ENCODE data around the gene KCNA10. TPM values are rescaled to one million over a fixed set of nuclear protein-coding genes. Genes with fewer than 3 reads are reported as not detected.

KCNA10 gene
- total RNA-seq, 1 experiment from 2014 or later, result not detected

- Mint-ChIP-seq H3K9me3 (no peaks in the 10 kb centered on the region), H3K27ac (no peak overlapping the region), H3K4me1 (peaks cover 8% of the 10 kb centered on the region), H3K36me3 (no peaks in the 10 kb centered on the region), H3K27me3 (ENCODE audit: low read depth) (no peaks in the 10 kb centered on the region; the same call in 1 of the 2 replicates), H3K4me3 (no peak overlapping the region)
- CTCF ChIA-PET, result interaction anchor here (0.8 to 1.1 kb wide), 3 partner anchors 29 to 293 kb away, joined by 3 to 6 read pairs (median 6); no protein-coding TSS in a partner anchor
- TF ChIP-seq ZNF138 (CRISPR knock-in tag; conservative IDR thresholded peaks at IDR 0.05) (no peak), TEAD1 (CRISPR knock-in tag; IDR thresholded peaks at IDR 0.05) (no peak), EMX1 (CRISPR knock-in tag; IDR thresholded peaks at IDR 0.05) (no peak), FOXK1 (CRISPR knock-in tag; IDR thresholded peaks at IDR 0.05) (no peak), ATF1 (CRISPR knock-in tag; IDR thresholded peaks at IDR 0.05) (no peak), MLX (CRISPR knock-in tag; IDR thresholded peaks at IDR 0.05) (no peak), TP53 (CRISPR knock-in tag; IDR thresholded peaks at IDR 0.05) (no peak), SOX15 (CRISPR knock-in tag; IDR thresholded peaks at IDR 0.05) (no peak), ZNF232 (CRISPR knock-in tag; IDR thresholded peaks at IDR 0.05) (no peak), NFATC4 (CRISPR knock-in tag; IDR thresholded peaks at IDR 0.05) (no peak), ZMAT4 (CRISPR knock-in tag; IDR thresholded peaks at IDR 0.05) (no peak), MYBL2 (CRISPR knock-in tag; IDR thresholded peaks at IDR 0.05) (no peak), ATF6 (CRISPR knock-in tag; IDR thresholded peaks at IDR 0.05) (no peak), JUN (CRISPR knock-in tag; IDR thresholded peaks at IDR 0.05) (no peak), FOXP4 (CRISPR knock-in tag; IDR thresholded peaks at IDR 0.05) (no peak), ZNF396 (CRISPR knock-in tag; IDR thresholded peaks at IDR 0.05; ENCODE audit: borderline replicate concordance) (no peak), ZBTB21 (CRISPR knock-in tag; IDR thresholded peaks at IDR 0.05; ENCODE audit: borderline replicate concordance) (no peak), RORB (CRISPR knock-in tag; IDR thresholded peaks at IDR 0.05) (no peak), GTF2I (CRISPR knock-in tag; conservative IDR thresholded peaks at IDR 0.05) (no peak), ESRRA (CRISPR knock-in tag; IDR thresholded peaks at IDR 0.05; ENCODE audit: borderline replicate concordance) (no peak)
- DNase-seq (ENCODE audit: low spot score) (no peak), ATAC-seq (no peak)
- POLR2A ChIA-PET, result no interaction called here
Measured at GRCh38 chr1:110489406-110489805, 29.6 kb downstream of the KCNA10 start.

- no peaks in the 10 kb centered on the region; the same call in 1 of the 2 replicates for H3K27me3 Mint-ChIP-seq (ENCODE audit: low read depth)
- H3K27ac Mint-ChIP-seq, result no peak overlapping the region
- no peak for ATAC-seq
- no peak for TF ChIP-seq GABPB1 (CRISPR knock-in tag; IDR thresholded peaks at IDR 0.05)
- TF ChIP-seq, protein P1, sequence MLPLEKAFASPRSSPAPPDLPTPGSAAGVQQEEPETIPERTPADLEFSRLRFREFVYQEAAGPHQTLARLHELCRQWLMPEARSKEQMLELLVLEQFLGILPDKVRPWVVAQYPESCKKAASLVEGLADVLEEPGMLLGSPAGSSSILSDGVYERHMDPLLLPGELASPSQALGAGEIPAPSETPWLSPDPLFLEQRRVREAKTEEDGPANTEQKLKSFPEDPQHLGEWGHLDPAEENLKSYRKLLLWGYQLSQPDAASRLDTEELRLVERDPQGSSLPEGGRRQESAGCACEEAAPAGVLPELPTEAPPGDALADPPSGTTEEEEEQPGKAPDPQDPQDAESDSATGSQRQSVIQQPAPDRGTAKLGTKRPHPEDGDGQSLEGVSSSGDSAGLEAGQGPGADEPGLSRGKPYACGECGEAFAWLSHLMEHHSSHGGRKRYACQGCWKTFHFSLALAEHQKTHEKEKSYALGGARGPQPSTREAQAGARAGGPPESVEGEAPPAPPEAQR (CRISPR knock-in tag; IDR thresholded peaks at IDR 0.05), result no peak
- no peak for TF ChIP-seq OVOL2 (CRISPR knock-in tag; IDR thresholded peaks at IDR 0.05; ENCODE audit: borderline replicate concordance)
- no peak for TF ChIP-seq NFE2L1 (CRISPR knock-in tag; IDR thresholded peaks at IDR 0.05)
- no peak for TF ChIP-seq ZNF317 (CRISPR knock-in tag; IDR thresholded peaks at IDR 0.05; ENCODE audit: borderline replicate concordance, low read depth)
- TF ChIP-seq STAT6 (CRISPR knock-in tag; conservative IDR thresholded peaks at IDR 0.05; ENCODE audit: low read depth), result no peak
- no peak for TF ChIP-seq EMX1 (CRISPR knock-in tag; IDR thresholded peaks at IDR 0.05)
- TF ChIP-seq TEAD1 (CRISPR knock-in tag; IDR thresholded peaks at IDR 0.05), result no peak
- TF ChIP-seq MYBL2 (CRISPR knock-in tag; IDR thresholded peaks at IDR 0.05), result no peak
- no peak for TF ChIP-seq ZNF232 (CRISPR knock-in tag; IDR thresholded peaks at IDR 0.05)
- no peak for TF ChIP-seq NR1H2 (CRISPR knock-in tag; IDR thresholded peaks at IDR 0.05)
- no peak for TF ChIP-seq ZNF263 (CRISPR knock-in tag; IDR thresholded peaks at IDR 0.05; ENCODE audit: low read depth)
- H3K9me3 Mint-ChIP-seq, result no peaks in the 10 kb centered on the region
- no peak for DNase-seq (ENCODE audit: low spot score)
- H3K4me1 Mint-ChIP-seq, result peaks cover 3% of the 10 kb centered on the region
- no peaks in the 10 kb centered on the region for H3K36me3 Mint-ChIP-seq
- no peak overlapping the region for H3K4me3 Mint-ChIP-seq
- ChIA-PET POLR2A (no interaction called here), CTCF (no interaction called here)
Measured at GRCh38 chr1:110488867-110489266, 30.1 kb downstream of the KCNA10 start.

All from WTC11 (cell line).